ENCODE results near the gene PKDREJ. TPM values are rescaled to one million over a fixed set of nuclear protein-coding genes. Genes with fewer than 3 reads are reported as not detected.

PKDREJ gene
- total and polyA plus RNA-seq, 3 experiments from 2014 or later: 0.03 TPM; not detected in 2

GRCh38 chr22:46224898-46225290, 38.2 kb downstream of the PKDREJ start:
- peaks cover 4 to 25% (median 11%) of the 10 kb centered on the region in 3 donors for H3K36me3 Mint-ChIP-seq
- no peak overlapping the region for H3K27ac ChIP-seq (ENCODE audit: low read depth, low read length)
- H3K4me3 ChIP-seq (ENCODE audit: low read length): no peak overlapping the region
- no peak for DNase-seq
- CTCF ChIA-PET: no interaction called here
- no peak overlapping the region for H3K4me3 Mint-ChIP-seq
- H3K27ac Mint-ChIP-seq: peak overlapping the region in 1 of 8 donors; percentile 54
- H3K9me3 Mint-ChIP-seq: no peaks in the 10 kb centered on the region
- peaks cover 0 to under 1% (median under 1%) of the 10 kb centered on the region in 3 donors for H3K4me1 Mint-ChIP-seq
- no peaks in the 10 kb centered on the region for H3K27me3 ChIP-seq (ENCODE audit: insufficient read depth, low read length, poor library complexity, severe bottlenecking)
- peaks cover 0 to 2% of the 10 kb centered on the region in 2 donors for H3K27me3 Mint-ChIP-seq
- H3K9me3 ChIP-seq (ENCODE audit: low read length): no peaks in the 10 kb centered on the region
- POLR2A ChIA-PET: no interaction called here
- H3K4me1 ChIP-seq (ENCODE audit: insufficient read depth, low read length): peaks cover 1% of the 10 kb centered on the region
- peaks cover 6% of the 10 kb centered on the region for H3K36me3 ChIP-seq (ENCODE audit: insufficient read depth, low read length)

- Histone ChIP-seq H3K4me1 (ENCODE audit: insufficient read depth, low read length) (peaks cover 5% of the 10 kb centered on the region), H3K9me3 (ENCODE audit: low read length) (no peaks in the 10 kb centered on the region), H3K36me3 (ENCODE audit: insufficient read depth, low read length) (peaks cover 6% of the 10 kb centered on the region), H3K27ac (ENCODE audit: low read depth, low read length) (no peak overlapping the region), H3K27me3 (ENCODE audit: insufficient read depth, low read length, poor library complexity, severe bottlenecking) (no peaks in the 10 kb centered on the region), H3K4me3 (ENCODE audit: low read length) (no peak overlapping the region)
- DNase-seq: no peak
- H3K27ac Mint-ChIP-seq: peak overlapping the region in 2 of 8 donors; percentile 56 to 74
- CTCF ChIA-PET: no interaction called here
- H3K9me3 Mint-ChIP-seq: no peaks in the 10 kb centered on the region
- H3K4me3 Mint-ChIP-seq: no peak overlapping the region
- peaks cover 9 to 31% (median 16%) of the 10 kb centered on the region in 3 donors for H3K36me3 Mint-ChIP-seq
- H3K4me1 Mint-ChIP-seq: peaks cover 3 to 7% (median 6%) of the 10 kb centered on the region in 3 donors
- peaks cover 0 to 2% of the 10 kb centered on the region in 2 donors for H3K27me3 Mint-ChIP-seq
- POLR2A ChIA-PET: no interaction called here
Measured at GRCh38 chr22:46224044-46224897, 38.9 kb downstream of the PKDREJ start.

- CTCF ChIA-PET: no interaction called here
Measured at GRCh38 chr22:46220921-46221320, 42.2 kb downstream of the PKDREJ start.

GRCh38 chr22:46219636-46220035, 43.5 kb downstream of the PKDREJ start:
- no peak overlapping the region for H3K4me3 ChIP-seq (ENCODE audit: low read length)
- peaks cover 6% of the 10 kb centered on the region for H3K36me3 ChIP-seq (ENCODE audit: insufficient read depth, low read length)
- no peaks in the 10 kb centered on the region for H3K27me3 Mint-ChIP-seq
- ChIA-PET POLR2A (no interaction called here), CTCF (interaction anchor here (0.8 to 1.1 kb wide), 2 partner anchors 50 to 91 kb away, joined by 3 read pairs; no protein-coding TSS in a partner anchor)
- no peaks in the 10 kb centered on the region for H3K27me3 ChIP-seq (ENCODE audit: insufficient read depth, low read length, poor library complexity, severe bottlenecking)
- peaks cover 5% of the 10 kb centered on the region for H3K4me1 ChIP-seq (ENCODE audit: insufficient read depth, low read length)
- peak overlapping the region in 4 of 8 donors; percentile 19 to 78 (median 50) for H3K27ac Mint-ChIP-seq
- peaks cover 10 to 60% (median 18%) of the 10 kb centered on the region in 3 donors for H3K36me3 Mint-ChIP-seq
- no peaks in the 10 kb centered on the region for H3K9me3 ChIP-seq (ENCODE audit: low read length)
- no peaks in the 10 kb centered on the region for H3K9me3 Mint-ChIP-seq
- no peak overlapping the region for H3K27ac ChIP-seq (ENCODE audit: low read depth, low read length)
- no peak for DNase-seq
- H3K4me1 Mint-ChIP-seq: peaks cover 3 to 11% (median 9%) of the 10 kb centered on the region in 3 donors
- peak overlapping the region in 1 of 7 donors; percentile 57 for H3K4me3 Mint-ChIP-seq

More at GRCh38 chr22:46220921-46221320, 42.2 kb downstream of the PKDREJ start:
- Mint-ChIP-seq H3K36me3 (peaks cover 11 to 56% (median 17%) of the 10 kb centered on the region in 3 donors), H3K4me1 (peaks cover 3 to 11% (median 9%) of the 10 kb centered on the region in 3 donors), H3K27ac (peak overlapping the region in 1 of 8 donors; percentile 26), H3K4me3 (no peak overlapping the region), H3K27me3 (peaks cover 0 to 2% of the 10 kb centered on the region in 2 donors), H3K9me3 (no peaks in the 10 kb centered on the region)
- H3K4me3 ChIP-seq (ENCODE audit: low read length): no peak overlapping the region
- peaks cover 6% of the 10 kb centered on the region for H3K36me3 ChIP-seq (ENCODE audit: insufficient read depth, low read length)
- POLR2A ChIA-PET: no interaction called here
- H3K27me3 ChIP-seq (ENCODE audit: insufficient read depth, low read length, poor library complexity, severe bottlenecking): no peaks in the 10 kb centered on the region
- no peaks in the 10 kb centered on the region for H3K9me3 ChIP-seq (ENCODE audit: low read length)
- peaks cover 5% of the 10 kb centered on the region for H3K4me1 ChIP-seq (ENCODE audit: insufficient read depth, low read length)
- no peak overlapping the region for H3K27ac ChIP-seq (ENCODE audit: low read depth, low read length)
- no peak for DNase-seq

GRCh38 chr22:46214616-46215015, 48.5 kb downstream of the PKDREJ start:
- DNase-seq: no peak
- POLR2A ChIA-PET: no interaction called here
- H3K27me3 ChIP-seq (ENCODE audit: insufficient read depth, low read length, poor library complexity, severe bottlenecking): no peaks in the 10 kb centered on the region
- no peaks in the 10 kb centered on the region for H3K36me3 ChIP-seq (ENCODE audit: insufficient read depth, low read length)
- H3K4me3 Mint-ChIP-seq: no peak overlapping the region
- H3K4me1 ChIP-seq (ENCODE audit: insufficient read depth, low read length): peaks cover 1% of the 10 kb centered on the region
- peaks cover 31 to 78% (median 35%) of the 10 kb centered on the region in 3 donors for H3K36me3 Mint-ChIP-seq
- peak overlapping the region in 1 of 8 donors; percentile 84 for H3K27ac Mint-ChIP-seq
- CTCF ChIA-PET: no interaction called here
- no peaks in the 10 kb centered on the region for H3K9me3 ChIP-seq (ENCODE audit: low read length)
- H3K27me3 Mint-ChIP-seq: no peaks in the 10 kb centered on the region
- H3K9me3 Mint-ChIP-seq: peaks cover 0 to 4% (median under 1%) of the 10 kb centered on the region in 5 donors
- no peak overlapping the region for H3K4me3 ChIP-seq (ENCODE audit: low read length)
- no peak overlapping the region for H3K27ac ChIP-seq (ENCODE audit: low read depth, low read length)
- peaks cover 3 to 10% (median 8%) of the 10 kb centered on the region in 3 donors for H3K4me1 Mint-ChIP-seq

GRCh38 chr22:46214149-46214548, 49.0 kb downstream of the PKDREJ start:
- CTCF ChIA-PET: no interaction called here
- H3K9me3 Mint-ChIP-seq: peaks cover 2 to 8% (median 4%) of the 10 kb centered on the region in 5 donors
- Histone ChIP-seq H3K27ac (ENCODE audit: low read depth, low read length) (no peak overlapping the region), H3K36me3 (ENCODE audit: insufficient read depth, low read length) (no peaks in the 10 kb centered on the region), H3K4me3 (ENCODE audit: low read length) (no peak overlapping the region), H3K9me3 (ENCODE audit: low read length) (no peaks in the 10 kb centered on the region), H3K4me1 (ENCODE audit: insufficient read depth, low read length) (no peaks in the 10 kb centered on the region), H3K27me3 (ENCODE audit: insufficient read depth, low read length, poor library complexity, severe bottlenecking) (no peaks in the 10 kb centered on the region)
- H3K4me1 Mint-ChIP-seq: peaks cover 0 to 5% (median 4%) of the 10 kb centered on the region in 3 donors
- H3K36me3 Mint-ChIP-seq: peaks cover 31 to 78% (median 35%) of the 10 kb centered on the region in 3 donors
- POLR2A ChIA-PET: no interaction called here
- H3K4me3 Mint-ChIP-seq: no peak overlapping the region
- no peak for DNase-seq
- no peak overlapping the region for H3K27ac Mint-ChIP-seq
- no peaks in the 10 kb centered on the region for H3K27me3 Mint-ChIP-seq

- Mint-ChIP-seq H3K4me1 (peaks cover 0 to 4% (median 0%) of the 10 kb centered on the region in 3 donors), H3K4me3 (no peak overlapping the region)
Measured at GRCh38 chr22:46213052-46213451, 50.1 kb downstream of the PKDREJ start.

GRCh38 chr22:46212195-46212594, 50.9 kb downstream of the PKDREJ start:
- ChIA-PET POLR2A (no interaction called here), CTCF (no interaction called here)
- Mint-ChIP-seq H3K36me3 (peaks cover 34 to 74% (median 43%) of the 10 kb centered on the region in 3 donors), H3K27ac (peak overlapping the region in 1 of 8 donors; percentile 10), H3K4me3 (no peak overlapping the region), H3K27me3 (no peaks in the 10 kb centered on the region), H3K9me3 (peaks cover 2 to 16% (median 7%) of the 10 kb centered on the region in 5 donors), H3K4me1 (peaks cover 0 to 4% (median 0%) of the 10 kb centered on the region in 3 donors)
- H3K27me3 ChIP-seq (ENCODE audit: insufficient read depth, low read length, poor library complexity, severe bottlenecking): no peaks in the 10 kb centered on the region
- no peak for DNase-seq
- no peak overlapping the region for H3K27ac ChIP-seq (ENCODE audit: low read depth, low read length)
- H3K9me3 ChIP-seq (ENCODE audit: low read length): no peaks in the 10 kb centered on the region
- no peaks in the 10 kb centered on the region for H3K36me3 ChIP-seq (ENCODE audit: insufficient read depth, low read length)
- H3K4me1 ChIP-seq (ENCODE audit: insufficient read depth, low read length): no peaks in the 10 kb centered on the region
- H3K4me3 ChIP-seq (ENCODE audit: low read length): no peak overlapping the region

More at GRCh38 chr22:46213052-46213451, 50.1 kb downstream of the PKDREJ start:
- DNase-seq: no peak
- POLR2A ChIA-PET: no interaction called here
- Histone ChIP-seq H3K9me3 (ENCODE audit: low read length) (no peaks in the 10 kb centered on the region), H3K4me3 (ENCODE audit: low read length) (no peak overlapping the region), H3K27me3 (ENCODE audit: insufficient read depth, low read length, poor library complexity, severe bottlenecking) (no peaks in the 10 kb centered on the region), H3K36me3 (ENCODE audit: insufficient read depth, low read length) (no peaks in the 10 kb centered on the region), H3K27ac (ENCODE audit: low read depth, low read length) (no peak overlapping the region), H3K4me1 (ENCODE audit: insufficient read depth, low read length) (no peaks in the 10 kb centered on the region)
- Mint-ChIP-seq H3K27ac (no peak overlapping the region), H3K27me3 (no peaks in the 10 kb centered on the region), H3K36me3 (peaks cover 34 to 79% (median 43%) of the 10 kb centered on the region in 3 donors), H3K9me3 (peaks cover 2 to 16% (median 7%) of the 10 kb centered on the region in 5 donors)
- CTCF ChIA-PET: no interaction called here
